Neural cell (in vitro differentiated cells): ENCODE measurements around the gene FBXO3.

Experiments
- EP300 ChIP-seq: fragments of 450-650 bp; conservative IDR thresholded peaks from 2 replicates; pipeline ENCODE4 v1.6.1; 2014; ENCODE audit warnings: antibody characterized with exemption, mild to moderate bottlenecking, moderate library complexity; ENCODE audit not compliant: poor library complexity, severe bottlenecking
- EZH2 ChIP-seq: fragments of 200-600, 300-800 bp; shearing (Covaris generic), sonication (generic); IDR thresholded peaks from 2 replicates; pipeline ENCODE4 v1.6.1; 2014; ENCODE audit warnings: antibody characterized with exemption, low read length, borderline replicate concordance, mild to moderate bottlenecking; ENCODE audit not compliant: insufficient read depth, poor library complexity, severe bottlenecking
- RAD21 ChIP-seq: fragments of 450-650 bp; conservative IDR thresholded peaks from 2 replicates; pipeline ENCODE4 v1.6.1; 2014; ENCODE audit warnings: antibody characterized with exemption, mild to moderate bottlenecking, moderate library complexity
- SMC3 ChIP-seq: fragments of 450-650 bp; conservative IDR thresholded peaks from 2 replicates; pipeline ENCODE4 v1.6.1; 2014; ENCODE audit warnings: antibody characterized with exemption, mild to moderate bottlenecking, moderate library complexity; ENCODE audit not compliant: poor library complexity
- TF ChIP-seq, protein P1 (sequence below): fragments of 450-650 bp; IDR thresholded peaks from 2 replicates; pipeline ENCODE4 v1.5.1; 2014; ENCODE audit warnings: antibody characterized with exemption, mild to moderate bottlenecking, moderate library complexity; ENCODE audit not compliant: poor library complexity, severe bottlenecking

DNA sequence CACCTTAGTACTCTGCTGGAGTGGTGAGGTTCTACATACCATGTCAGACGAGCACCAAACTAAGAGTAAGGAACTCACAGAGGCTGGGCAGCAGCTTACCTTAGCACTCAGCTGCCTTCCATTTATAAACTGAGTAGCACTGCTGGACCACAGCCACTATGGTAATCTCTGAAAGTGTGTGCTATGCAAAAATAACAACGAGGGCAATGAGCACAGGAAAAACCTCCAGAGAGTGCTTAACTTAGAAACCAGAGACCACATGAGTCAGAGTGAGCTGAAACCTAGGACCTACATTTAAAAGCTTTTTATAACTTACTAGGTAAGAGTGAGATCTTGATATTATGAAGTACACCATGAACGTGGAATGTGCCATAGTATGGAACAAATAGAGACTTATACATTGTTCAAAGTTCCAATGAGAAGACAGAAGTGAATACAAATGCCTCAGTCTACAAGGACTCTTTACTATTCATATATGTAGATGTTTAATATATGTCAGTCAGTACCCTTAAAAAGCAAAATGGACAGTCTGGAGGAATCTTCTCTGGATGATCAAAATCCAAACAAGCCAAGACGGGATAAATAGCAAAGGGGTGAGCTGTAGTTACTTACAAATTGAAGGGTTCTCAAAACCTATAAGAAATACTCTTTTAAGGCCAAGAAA lies 20.9 kb downstream of the FBXO3 start:
- TF ChIP-seq SMC3 (no peak), RAD21 (no peak), EZH2 (no peak), EP300 (no peak)
- TF ChIP-seq, protein P1, sequence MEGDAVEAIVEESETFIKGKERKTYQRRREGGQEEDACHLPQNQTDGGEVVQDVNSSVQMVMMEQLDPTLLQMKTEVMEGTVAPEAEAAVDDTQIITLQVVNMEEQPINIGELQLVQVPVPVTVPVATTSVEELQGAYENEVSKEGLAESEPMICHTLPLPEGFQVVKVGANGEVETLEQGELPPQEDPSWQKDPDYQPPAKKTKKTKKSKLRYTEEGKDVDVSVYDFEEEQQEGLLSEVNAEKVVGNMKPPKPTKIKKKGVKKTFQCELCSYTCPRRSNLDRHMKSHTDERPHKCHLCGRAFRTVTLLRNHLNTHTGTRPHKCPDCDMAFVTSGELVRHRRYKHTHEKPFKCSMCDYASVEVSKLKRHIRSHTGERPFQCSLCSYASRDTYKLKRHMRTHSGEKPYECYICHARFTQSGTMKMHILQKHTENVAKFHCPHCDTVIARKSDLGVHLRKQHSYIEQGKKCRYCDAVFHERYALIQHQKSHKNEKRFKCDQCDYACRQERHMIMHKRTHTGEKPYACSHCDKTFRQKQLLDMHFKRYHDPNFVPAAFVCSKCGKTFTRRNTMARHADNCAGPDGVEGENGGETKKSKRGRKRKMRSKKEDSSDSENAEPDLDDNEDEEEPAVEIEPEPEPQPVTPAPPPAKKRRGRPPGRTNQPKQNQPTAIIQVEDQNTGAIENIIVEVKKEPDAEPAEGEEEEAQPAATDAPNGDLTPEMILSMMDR: no peak
